GDM1 (cell line): Measurements from ENCODE around the gene AFF1.
A peak's percentile ranks its signal among the peaks of the same experiment; 100 is the strongest.

ENCODE experiments used
- DNase-seq: peaks from one replicate; lab custom pipeline; 2025; lab: John Stamatoyannopoulos, UW

Gene AFF1

GRCh38 chr4:87086143-87086805 lies 151.5 kb downstream of the AFF1 start:
- no peak for DNase-seq

- no peak for DNase-seq
Observed at GRCh38 chr4:87087015-87087414, 152.2 kb downstream of the AFF1 start.

- no peak for DNase-seq
Observed at GRCh38 chr4:87087420-87087819, 152.6 kb downstream of the AFF1 start.

GRCh38 chr4:87088186-87088585 lies 153.4 kb downstream of the AFF1 start:
- DNase-seq, result no peak

- DNase-seq, result no peak
Observed at GRCh38 chr4:87089368-87089767, 154.6 kb downstream of the AFF1 start.

GRCh38 chr4:87090305-87090704 lies 155.5 kb downstream of the AFF1 start:
- DNase-seq, result no peak

- DNase-seq, result no peak
Observed at GRCh38 chr4:87092389-87093141, 157.8 kb downstream of the AFF1 start.

- peak; percentile 29 for DNase-seq
Observed at GRCh38 chr4:87093443-87094123, 158.8 kb downstream of the AFF1 start.

GRCh38 chr4:87097075-87097474 lies 162.3 kb downstream of the AFF1 start:
- DNase-seq, result no peak

- no peak for DNase-seq
Observed at GRCh38 chr4:87100168-87100567, 165.4 kb downstream of the AFF1 start.

GRCh38 chr4:87101543-87102199 lies 166.9 kb downstream of the AFF1 start:
- DNase-seq, result no peak

- no peak for DNase-seq
Observed at GRCh38 chr4:87103086-87103485, 168.3 kb downstream of the AFF1 start.

GRCh38 chr4:87103691-87104187 lies 168.9 kb downstream of the AFF1 start:
- no peak for DNase-seq

- DNase-seq, result no peak
Observed at GRCh38 chr4:87105101-87105845, 170.5 kb downstream of the AFF1 start.

- no peak for DNase-seq
Observed at GRCh38 chr4:87108142-87108546, 173.3 kb downstream of the AFF1 start.

- no peak for DNase-seq
Observed at GRCh38 chr4:87109121-87109520, 174.3 kb downstream of the AFF1 start.

- DNase-seq, result no peak
Observed at GRCh38 chr4:87109945-87110344, 175.1 kb downstream of the AFF1 start.

- DNase-seq, result no peak
Observed at GRCh38 chr4:87112063-87112462, 177.3 kb downstream of the AFF1 start.

GRCh38 chr4:87114245-87115062 lies 179.6 kb downstream of the AFF1 start:
- no peak for DNase-seq

- no peak for DNase-seq
Observed at GRCh38 chr4:87116231-87116630, 181.4 kb downstream of the AFF1 start.
